Astrocyte (in vitro differentiated cells and primary cell): ENCODE data around the gene TMEM266.

Experiments
- CTCF ChIP-seq: IDR thresholded peaks from 2 replicates; pipeline ENCODE4 v1.5.1; 2011; ENCODE audit warnings: low read depth, mild to moderate bottlenecking, inconsistent platforms, low read length, moderate library complexity; ENCODE audit not compliant: insufficient read depth
- EZH2 ChIP-seq: IDR thresholded peaks from 2 replicates; pipeline ENCODE4 v1.6.1; 2012; ENCODE audit warnings: mild to moderate bottlenecking, low read length, inconsistent platforms; ENCODE audit not compliant: insufficient read depth

- TF ChIP-seq CTCF = no peak
- TF ChIP-seq EZH2 = no peak
Observed at GRCh38 chr15:76123031-76123430, 63.2 kb downstream of the TMEM266 start.
